ENCODE data around the gene GAS2L1.

GAS2L1 gene

GRCh38 chr22:29319072-29319471, 12.6 kb downstream of the GAS2L1 start:
- no peak for DNase-seq (ENCODE audit: extremely low spot score)
- TF ChIP-seq CTCF (IDR thresholded peaks at IDR 0.05; ENCODE audit: control extremely low read depth, extremely low read depth, low read depth, missing control alignments), result no peak
- POLR2A ChIA-PET, result no interaction called here
- CTCF ChIA-PET, result interaction anchor here (1.0 kb wide), 1 partner anchor 8 kb away, joined by 4 read pairs; no protein-coding TSS in a partner anchor

DNA sequence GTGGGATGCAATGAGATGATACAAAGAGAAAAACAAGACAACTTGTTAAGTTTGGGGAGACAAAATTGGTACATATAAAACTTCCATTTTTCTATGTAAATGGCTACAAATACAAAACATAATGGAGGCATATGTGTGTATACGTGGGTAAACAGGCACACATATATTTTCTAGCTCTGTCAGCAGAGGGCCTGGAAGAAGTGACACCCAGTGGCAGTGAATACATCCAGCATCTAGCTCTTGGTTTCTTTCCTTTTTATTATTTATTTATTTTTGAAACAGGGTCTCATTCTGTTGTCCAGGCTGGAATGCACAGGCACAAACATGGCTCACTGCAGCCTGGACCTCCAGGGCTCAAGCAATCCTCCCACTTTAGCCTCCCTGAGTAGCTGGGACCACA, 14.1 kb downstream of the GAS2L1 start:
- DNase-seq (ENCODE audit: extremely low spot score), result no peak
- ChIA-PET POLR2A (no interaction called here), CTCF (interaction anchor here (0.9 to 1.6 kb wide), 3 partner anchors 8 to 28 kb away, joined by 3 to 5 read pairs (median 3); partner anchors contain the start of gene GAS2L1)
- no peak for TF ChIP-seq CTCF (IDR thresholded peaks at IDR 0.05; ENCODE audit: control extremely low read depth, extremely low read depth, low read depth, missing control alignments)

- ChIA-PET CTCF (no interaction called here), POLR2A (no interaction called here)
- no peak for TF ChIP-seq CTCF (IDR thresholded peaks at IDR 0.05; ENCODE audit: control extremely low read depth, extremely low read depth, low read depth, missing control alignments)
- DNase-seq (ENCODE audit: extremely low spot score), result no peak
These were observed 17.2 kb downstream of the GAS2L1 start for GRCh38 chr22:29323641-29324040.

DNA sequence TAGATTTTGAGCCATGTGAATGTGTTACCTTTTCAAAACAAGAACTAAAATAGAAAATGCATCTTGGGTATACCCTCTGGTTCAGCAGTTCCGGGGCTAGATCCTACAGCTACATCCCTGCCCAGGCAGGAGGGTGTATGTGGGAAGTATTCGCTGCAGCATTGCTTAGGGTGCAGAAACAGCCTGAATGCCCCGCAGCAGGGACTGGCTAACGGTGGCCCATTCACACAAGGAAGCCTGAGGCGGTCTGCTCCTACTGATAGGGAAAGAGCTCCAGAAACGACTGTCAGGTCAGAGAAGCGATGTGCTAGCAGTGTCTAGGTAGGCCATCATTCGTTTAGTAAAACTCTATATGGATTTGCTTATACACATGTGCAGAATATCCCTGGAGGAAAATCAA, 18.9 kb downstream of the GAS2L1 start:
- DNase-seq (ENCODE audit: extremely low spot score), result no peak
- no peak for TF ChIP-seq CTCF (IDR thresholded peaks at IDR 0.05; ENCODE audit: control extremely low read depth, extremely low read depth, low read depth, missing control alignments)
- ChIA-PET CTCF (interaction anchor here (1.1 to 1.5 kb wide), 2 partner anchors 12 to 13 kb away, joined by 3 read pairs; no protein-coding TSS in a partner anchor), POLR2A (no interaction called here)

GRCh38 chr22:29325785-29326315, 19.4 kb downstream of the GAS2L1 start:
- POLR2A ChIA-PET, result no interaction called here
- no peak for TF ChIP-seq CTCF (IDR thresholded peaks at IDR 0.05; ENCODE audit: control extremely low read depth, extremely low read depth, low read depth, missing control alignments)
- DNase-seq (ENCODE audit: extremely low spot score), result no peak
- CTCF ChIA-PET, result interaction anchor here (1.1 to 1.5 kb wide), 2 partner anchors 12 to 13 kb away, joined by 3 read pairs; no protein-coding TSS in a partner anchor

DNA sequence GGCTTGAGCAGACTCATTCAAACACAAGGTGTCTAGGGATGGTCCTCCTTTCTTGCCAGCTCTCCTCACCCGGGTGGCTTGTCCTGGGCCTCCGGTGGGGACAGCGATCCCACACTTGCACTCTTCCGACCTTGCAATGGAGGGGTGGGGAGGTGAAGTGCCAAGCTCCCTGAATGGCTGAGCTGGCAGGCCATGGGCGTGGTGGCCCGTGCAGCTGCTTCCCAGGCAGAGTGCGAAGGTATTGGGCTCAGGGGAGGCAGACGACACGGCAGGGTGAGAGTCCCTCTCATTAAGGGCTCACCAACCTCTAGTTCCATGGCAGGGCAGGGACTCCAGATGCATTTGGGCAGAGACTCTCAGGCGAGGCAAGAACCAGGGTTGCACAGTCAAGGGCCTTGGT, 20.0 kb downstream of the GAS2L1 start:
- TF ChIP-seq CTCF (IDR thresholded peaks at IDR 0.05; ENCODE audit: control extremely low read depth, extremely low read depth, low read depth, missing control alignments), result no peak
- DNase-seq (ENCODE audit: extremely low spot score), result no peak
- ChIA-PET POLR2A (no interaction called here), CTCF (interaction anchor here (1.1 kb wide), 1 partner anchor 14 kb away, joined by 3 read pairs; no protein-coding TSS in a partner anchor)
